Stimulated activated effector memory CD8-positive, alpha-beta T cell treated with anti-CD3 and anti-CD28 coated beads, Interleukin-12 subunit alpha, Interleukin-12 subunit beta, amount 100 ng/mL, for 72 hours (primary cell): ENCODE data around the gene SLC25A24.
A peak's percentile ranks its signal among the peaks of the same experiment; 100 is the strongest.
"Not testable (repeated sequence)": the region's sequence is repeated elsewhere in the genome, so short reads cannot be mapped to it uniquely, and the experiment has no call there.

Source experiments
- ATAC-seq: fragments of 150-1000 bp; cut with Tn5 transposase; 2 replicates; pipeline ENCODE4 v1.10.0; 2021
- DNase-seq, 2 donors: peaks; one replicate each; pipeline ENCODE4 v3.0.0; 2021 to 2022; ENCODE audit warnings: low spot score in 2 of 2
- H3K27ac Mint-ChIP-seq: one replicate; pipeline ENCODE4 v1.8.0; 2022; ENCODE audit warnings: mild to moderate bottlenecking, mixed read lengths
- H3K36me3 Mint-ChIP-seq: one replicate; pipeline ENCODE4 v1.8.0; 2022; ENCODE audit warnings: mild to moderate bottlenecking, mixed read lengths
- H3K4me1 Mint-ChIP-seq: one replicate; pipeline ENCODE4 v1.8.0; 2022; ENCODE audit warnings: mixed read lengths
- H3K4me3 Mint-ChIP-seq: one replicate; pipeline ENCODE4 v1.8.0; 2022; ENCODE audit warnings: mild to moderate bottlenecking, mixed read lengths
- H3K9me3 Mint-ChIP-seq: one replicate; pipeline ENCODE4 v1.8.0; 2022; ENCODE audit warnings: mixed read lengths

SLC25A24 gene

DNA sequence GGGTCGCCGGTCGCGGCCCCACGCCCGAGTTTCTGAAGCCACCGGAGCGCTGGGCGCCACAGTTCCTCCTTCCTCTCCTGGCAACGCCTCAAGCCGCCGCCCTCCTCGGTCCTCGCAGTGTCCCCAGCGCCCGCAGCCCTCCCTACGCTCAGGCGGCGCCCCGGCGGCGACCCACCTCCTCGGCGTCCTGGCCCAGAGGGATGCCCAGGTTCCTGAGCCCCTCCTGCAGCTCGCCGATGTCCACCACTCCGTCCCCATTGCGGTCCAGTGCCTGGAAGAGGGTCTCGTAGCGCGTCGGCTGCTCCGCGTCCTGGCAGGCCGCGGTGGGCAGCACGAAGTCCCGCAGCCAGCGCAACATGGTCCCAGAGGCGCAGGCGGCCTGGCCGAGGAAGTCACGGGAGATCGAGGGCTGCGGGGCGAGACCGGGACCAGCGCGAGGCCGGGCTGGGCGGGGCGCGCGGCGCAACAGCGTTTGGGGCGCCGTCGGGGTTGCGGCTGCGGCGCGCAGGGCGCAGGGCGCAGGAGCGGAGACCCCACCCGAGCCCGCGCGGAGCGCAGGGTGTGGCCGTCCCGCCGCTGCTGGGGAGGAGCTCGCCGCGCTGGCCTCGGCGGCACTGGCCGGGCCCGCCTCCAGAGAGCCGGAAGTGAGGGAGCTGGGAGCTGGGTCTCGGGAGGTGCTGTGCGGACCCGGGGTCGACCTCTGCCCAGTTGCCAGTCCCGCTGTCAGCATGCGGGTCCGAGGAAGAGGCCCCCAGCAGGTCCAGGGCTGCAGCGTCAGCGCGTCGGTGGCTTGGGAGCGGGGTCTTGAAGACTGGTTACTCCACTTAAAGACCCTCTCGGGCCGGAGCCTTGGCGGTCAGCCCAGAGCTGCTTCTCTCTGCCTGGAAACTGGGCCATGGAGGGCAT lies at the start of gene SLC25A24:
Gene SLC25A24 (minus strand): TSS at position 563 of the 906 bp plus-strand sequence. CDS start 205 bp downstream, at position 358.
- Mint-ChIP-seq H3K4me1 (peaks cover 23% of the 10 kb centered on the region), H3K4me3 (peak within 1 kb of the TSS; percentile 86), H3K9me3 (no peaks in the 10 kb centered on the region), H3K27ac (peak within 1 kb of the TSS; percentile 88), H3K36me3 (peaks cover 5% of the 10 kb centered on the region)
- ATAC-seq, result peak; percentile 98
- peak; percentile 63 to 81 for DNase-seq

DNA sequence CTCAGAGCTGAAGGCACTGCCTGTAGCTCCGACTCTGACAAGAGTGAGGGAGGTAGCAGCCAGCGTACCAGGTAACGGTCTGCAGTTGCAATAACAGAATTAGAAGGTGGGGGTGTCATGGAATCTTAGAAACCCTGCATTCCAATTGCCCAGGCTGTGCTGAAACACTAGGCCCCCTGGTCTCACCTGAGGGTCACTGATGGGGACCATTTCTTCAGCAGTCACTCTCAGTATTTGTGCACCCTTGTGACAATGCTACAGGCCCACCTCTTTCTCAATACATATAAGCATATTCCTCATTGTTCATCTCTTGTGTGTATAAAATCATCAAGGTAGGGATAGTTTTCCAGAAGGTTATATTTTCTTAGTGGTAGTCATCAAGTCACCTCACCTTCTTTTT lies 43.8 kb upstream of the SLC25A24 start, which contains the start of gene NBPF4:
Gene NBPF4 (minus strand): TSS at position 101 of the 400 bp plus-strand sequence. CDS start 315 bp downstream, outside the sequence.
- H3K9me3 Mint-ChIP-seq, H3K4me1 Mint-ChIP-seq, DNase-seq, H3K27ac Mint-ChIP-seq, H3K36me3 Mint-ChIP-seq, ATAC-seq, H3K4me3 Mint-ChIP-seq: not testable (repeated sequence)

DNA sequence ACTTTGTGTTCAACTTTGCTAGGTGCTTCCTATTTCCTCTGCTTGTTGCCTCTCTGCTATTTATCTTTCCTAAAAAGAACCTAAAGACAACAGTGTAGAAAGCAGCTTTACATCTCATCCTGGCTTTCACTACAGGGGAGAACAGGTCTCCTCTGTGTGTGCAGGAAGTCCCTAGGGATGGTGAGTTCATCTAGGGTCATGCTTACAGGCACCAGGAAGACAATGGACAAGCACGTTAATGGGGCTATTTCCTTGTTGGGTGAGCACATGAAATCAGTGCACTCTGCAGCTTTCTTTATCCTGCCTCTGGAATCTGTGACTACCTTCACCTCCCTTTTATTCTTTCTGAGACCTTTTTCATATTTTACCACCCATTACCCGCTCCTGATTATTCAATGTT lies 39.3 kb upstream of the SLC25A24 start:
- not testable (repeated sequence) for ATAC-seq, H3K4me1 Mint-ChIP-seq, H3K9me3 Mint-ChIP-seq, DNase-seq, H3K36me3 Mint-ChIP-seq, H3K4me3 Mint-ChIP-seq, H3K27ac Mint-ChIP-seq

DNA sequence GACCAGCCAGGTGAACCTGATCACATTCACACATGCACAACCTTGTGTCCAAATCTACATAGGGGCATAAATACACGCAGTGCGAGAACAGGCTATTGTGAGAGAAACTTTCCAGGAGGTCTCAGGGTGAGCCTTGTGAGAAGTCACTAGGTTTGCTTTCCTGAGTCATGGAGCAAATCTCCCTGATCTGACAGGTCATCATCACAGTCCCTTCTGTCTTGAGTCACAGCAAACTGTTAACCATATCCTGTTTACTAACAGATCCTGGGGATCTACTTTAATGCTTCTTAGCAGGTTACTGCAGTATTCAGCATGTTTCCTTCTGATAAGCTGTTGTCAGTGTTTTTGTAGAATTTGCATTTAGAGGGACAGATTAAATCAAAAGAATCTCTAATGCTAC lies 35.2 kb upstream of the SLC25A24 start:
- H3K36me3 Mint-ChIP-seq, DNase-seq, H3K4me3 Mint-ChIP-seq, H3K4me1 Mint-ChIP-seq, H3K27ac Mint-ChIP-seq, H3K9me3 Mint-ChIP-seq: not testable (repeated sequence)
- peak; percentile 94 for ATAC-seq

DNA sequence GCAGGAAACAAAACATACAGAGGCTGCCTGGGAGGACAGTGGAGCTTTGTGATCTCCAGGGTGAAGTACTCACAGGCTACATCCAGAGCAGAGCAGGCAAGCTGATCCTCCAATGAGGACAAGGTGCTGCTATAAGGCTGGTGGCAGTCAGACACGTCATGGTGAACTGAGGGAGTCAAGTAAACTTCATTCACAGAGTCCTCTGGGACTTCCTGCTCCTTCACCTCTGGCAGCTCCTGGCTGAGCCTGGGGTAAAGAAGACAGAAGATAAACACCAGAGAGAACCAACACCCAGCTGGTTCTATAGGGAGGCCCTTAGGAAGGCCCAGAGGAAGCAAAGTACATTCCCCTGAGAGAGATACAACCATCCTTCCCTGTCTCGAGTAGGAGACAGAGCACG lies 32.0 kb upstream of the SLC25A24 start:
- H3K27ac Mint-ChIP-seq, H3K4me3 Mint-ChIP-seq, DNase-seq: not testable (repeated sequence)

DNA sequence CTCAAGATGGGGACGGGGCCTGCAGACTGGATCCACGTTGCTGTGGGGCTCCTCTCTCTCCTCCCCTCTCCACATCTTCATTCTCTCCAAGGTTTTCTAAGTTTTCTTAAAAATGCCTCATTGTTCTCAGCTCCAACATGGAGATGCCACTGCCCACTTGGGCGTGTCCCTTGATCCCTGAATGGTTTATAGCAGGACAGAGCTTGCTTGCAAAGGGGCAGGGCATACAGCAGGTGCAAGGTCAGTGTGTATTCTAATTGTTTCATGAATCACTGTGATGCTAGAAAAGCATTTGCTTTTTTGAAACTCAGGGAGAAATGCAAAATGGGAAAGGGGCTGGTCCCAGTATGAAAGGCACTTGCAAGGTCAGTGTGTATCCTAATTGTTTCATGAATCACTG lies 29.8 kb upstream of the SLC25A24 start:
- H3K4me3 Mint-ChIP-seq, H3K9me3 Mint-ChIP-seq, DNase-seq, H3K4me1 Mint-ChIP-seq, ATAC-seq, H3K27ac Mint-ChIP-seq, H3K36me3 Mint-ChIP-seq: not testable (repeated sequence)

More for the DNA sequence above, 32.0 kb upstream of the SLC25A24 start:
- not testable (repeated sequence) for H3K4me1 Mint-ChIP-seq, H3K9me3 Mint-ChIP-seq, ATAC-seq, H3K36me3 Mint-ChIP-seq

DNA sequence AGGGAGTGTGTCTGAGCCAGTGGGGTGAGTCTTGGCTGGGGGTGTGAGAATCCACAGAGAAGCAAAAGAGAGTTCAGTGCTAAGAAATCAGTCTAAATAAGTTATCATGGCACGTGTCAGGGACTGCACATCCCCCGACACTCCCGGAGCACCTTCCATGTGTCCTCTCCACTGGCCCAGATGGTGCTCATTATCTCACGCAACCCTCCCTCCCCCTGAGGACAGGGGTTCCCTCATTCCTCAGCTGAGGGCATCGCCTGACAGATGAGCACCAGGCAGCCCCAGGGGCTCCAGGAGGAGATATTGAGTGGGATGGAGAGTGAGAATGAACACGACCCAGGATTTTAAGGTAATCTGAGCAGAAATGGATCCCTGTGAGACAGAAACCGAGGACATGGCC lies 27.6 kb upstream of the SLC25A24 start:
- H3K36me3 Mint-ChIP-seq, H3K9me3 Mint-ChIP-seq, H3K27ac Mint-ChIP-seq, ATAC-seq, H3K4me1 Mint-ChIP-seq, DNase-seq, H3K4me3 Mint-ChIP-seq: not testable (repeated sequence)

DNA sequence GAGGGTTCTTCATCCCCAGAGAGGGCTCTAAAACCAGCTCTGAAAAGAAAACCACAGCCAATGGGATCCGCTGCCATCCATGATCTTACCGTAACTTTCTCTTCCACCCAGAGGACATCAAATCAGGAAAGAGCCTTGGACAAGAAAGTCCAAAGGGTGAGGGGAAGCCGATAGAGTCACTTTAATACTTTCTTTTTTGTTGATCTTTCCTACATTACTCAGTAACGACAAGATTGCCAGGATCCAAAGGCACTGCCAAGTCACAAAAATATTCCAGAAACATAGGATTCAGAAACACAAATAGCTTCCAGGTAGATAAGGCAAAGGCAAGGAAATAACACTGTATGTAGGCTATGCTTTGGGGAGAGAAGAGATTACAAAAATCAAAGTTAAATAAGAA lies 26.7 kb upstream of the SLC25A24 start:
- H3K4me3 Mint-ChIP-seq, H3K27ac Mint-ChIP-seq, H3K9me3 Mint-ChIP-seq, H3K36me3 Mint-ChIP-seq, DNase-seq, H3K4me1 Mint-ChIP-seq, ATAC-seq: not testable (repeated sequence)

DNA sequence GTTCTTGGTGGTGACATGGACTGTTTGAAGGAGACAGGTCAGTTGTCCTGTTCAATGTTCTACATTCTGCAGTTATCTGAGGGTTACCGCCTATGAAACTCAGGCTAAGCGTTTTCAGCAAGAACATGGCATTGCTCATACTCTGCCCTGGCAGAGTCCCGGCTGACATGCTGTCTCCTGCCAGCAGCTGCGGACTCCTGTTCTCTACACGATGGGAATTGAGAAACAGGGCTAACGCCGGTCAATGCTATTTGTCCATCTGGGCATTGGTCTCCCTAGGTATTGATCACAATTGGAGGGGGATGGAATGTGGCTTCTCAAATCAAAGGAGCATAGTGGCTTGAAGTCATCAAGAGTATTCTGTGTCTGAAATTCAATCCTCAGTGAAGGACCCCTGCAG lies 23.1 kb upstream of the SLC25A24 start:
- H3K4me1 Mint-ChIP-seq, H3K9me3 Mint-ChIP-seq, H3K4me3 Mint-ChIP-seq, H3K36me3 Mint-ChIP-seq, DNase-seq, H3K27ac Mint-ChIP-seq, ATAC-seq: not testable (repeated sequence)

DNA sequence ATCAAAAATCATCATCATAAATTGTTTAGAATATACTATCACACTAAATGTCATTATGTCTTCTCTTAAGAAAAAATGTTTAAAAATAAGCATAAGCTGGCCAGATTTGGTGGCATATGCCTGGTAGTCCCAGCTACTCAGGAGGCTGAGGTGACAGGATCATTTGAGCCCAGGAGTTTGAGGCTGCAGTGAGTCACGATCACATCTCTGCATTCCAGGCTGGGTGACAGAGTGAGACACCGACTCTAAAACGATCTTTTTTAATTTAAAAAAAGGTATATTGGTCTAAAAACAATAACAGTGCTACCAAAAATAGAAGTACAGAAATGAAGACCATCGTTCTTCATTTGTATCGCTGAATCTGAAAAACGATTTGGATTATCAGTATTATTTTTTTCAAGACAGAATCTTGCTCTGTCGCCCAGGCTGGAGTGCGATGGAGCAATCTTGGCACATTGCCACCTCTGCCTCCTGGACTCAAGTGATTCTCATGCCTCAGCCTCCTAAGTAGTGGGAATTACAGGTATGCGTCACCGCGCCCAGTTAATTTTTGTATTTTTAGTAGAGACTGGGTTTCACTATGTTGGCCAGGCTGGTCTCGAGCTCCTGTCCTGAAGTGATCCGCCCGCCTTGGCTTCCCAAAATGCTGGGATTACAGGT lies 17.5 kb upstream of the SLC25A24 start:
- ATAC-seq, DNase-seq: not testable (repeated sequence)

DNA sequence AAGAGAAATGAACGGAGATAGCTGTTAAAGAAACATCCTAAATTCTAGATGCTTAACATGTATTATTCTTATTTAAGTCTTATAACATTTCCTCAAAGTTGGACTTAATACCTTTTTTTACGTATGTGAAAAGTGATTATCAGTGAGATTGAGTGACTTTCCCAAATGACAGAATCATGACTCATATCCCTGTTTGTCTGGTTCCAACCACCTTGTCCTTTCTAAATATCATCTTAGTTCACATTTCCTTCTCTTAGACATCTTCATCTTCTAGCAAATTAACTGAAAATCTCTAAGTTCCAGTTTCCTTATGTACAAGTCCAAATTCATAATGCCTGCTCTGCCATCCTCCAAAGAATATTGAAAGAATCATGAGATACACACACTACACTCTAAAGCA lies 16.9 kb upstream of the SLC25A24 start:
- not testable (repeated sequence) for H3K4me1 Mint-ChIP-seq, H3K4me3 Mint-ChIP-seq, H3K36me3 Mint-ChIP-seq, ATAC-seq, DNase-seq, H3K27ac Mint-ChIP-seq, H3K9me3 Mint-ChIP-seq

More for the DNA sequence above, 17.5 kb upstream of the SLC25A24 start:
- H3K9me3 Mint-ChIP-seq, H3K27ac Mint-ChIP-seq, H3K4me3 Mint-ChIP-seq, H3K4me1 Mint-ChIP-seq, H3K36me3 Mint-ChIP-seq: not testable (repeated sequence)

DNA sequence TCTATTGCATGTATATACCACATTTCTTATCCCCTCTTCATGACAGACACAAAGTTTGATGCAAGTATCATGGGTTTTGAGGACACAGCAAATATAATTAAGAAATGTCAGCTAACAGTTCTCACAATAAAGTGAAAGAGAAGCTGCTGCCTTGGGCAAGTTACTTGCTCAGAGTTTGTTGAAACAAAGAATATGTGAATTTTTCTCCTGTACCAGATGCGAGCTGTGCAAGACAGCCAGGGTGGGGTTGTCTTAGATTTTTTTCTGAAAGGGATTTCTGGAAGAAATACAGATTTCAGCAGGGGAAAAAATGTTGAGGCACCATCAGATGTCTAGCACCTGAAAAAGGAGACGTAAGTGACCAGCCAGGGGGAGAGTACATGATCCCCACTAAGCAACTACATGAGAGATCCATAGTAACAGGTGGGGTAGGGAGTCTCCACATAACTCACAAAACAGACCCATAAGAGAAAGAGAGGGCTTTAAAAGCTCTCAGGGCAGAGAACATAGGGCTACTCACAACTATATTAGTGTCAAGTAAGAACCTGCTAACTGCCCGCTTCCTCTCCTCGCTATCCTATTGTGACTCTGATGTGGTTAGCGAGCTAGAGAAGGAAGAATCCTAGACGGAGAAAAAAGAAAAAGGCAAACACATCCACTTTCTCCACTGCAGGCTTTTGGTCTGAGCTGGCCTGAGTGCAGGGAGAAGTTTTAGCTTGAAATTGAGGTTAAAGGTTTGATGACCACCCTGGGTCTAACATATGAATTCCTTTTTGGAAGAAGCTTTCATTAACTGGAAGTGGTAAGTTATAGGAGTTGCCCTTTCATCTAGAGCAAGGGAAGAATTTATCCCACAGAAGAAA lies 16.1 kb upstream of the SLC25A24 start:
- H3K27ac Mint-ChIP-seq, H3K4me3 Mint-ChIP-seq, H3K36me3 Mint-ChIP-seq, H3K9me3 Mint-ChIP-seq, DNase-seq, ATAC-seq, H3K4me1 Mint-ChIP-seq: not testable (repeated sequence)

DNA sequence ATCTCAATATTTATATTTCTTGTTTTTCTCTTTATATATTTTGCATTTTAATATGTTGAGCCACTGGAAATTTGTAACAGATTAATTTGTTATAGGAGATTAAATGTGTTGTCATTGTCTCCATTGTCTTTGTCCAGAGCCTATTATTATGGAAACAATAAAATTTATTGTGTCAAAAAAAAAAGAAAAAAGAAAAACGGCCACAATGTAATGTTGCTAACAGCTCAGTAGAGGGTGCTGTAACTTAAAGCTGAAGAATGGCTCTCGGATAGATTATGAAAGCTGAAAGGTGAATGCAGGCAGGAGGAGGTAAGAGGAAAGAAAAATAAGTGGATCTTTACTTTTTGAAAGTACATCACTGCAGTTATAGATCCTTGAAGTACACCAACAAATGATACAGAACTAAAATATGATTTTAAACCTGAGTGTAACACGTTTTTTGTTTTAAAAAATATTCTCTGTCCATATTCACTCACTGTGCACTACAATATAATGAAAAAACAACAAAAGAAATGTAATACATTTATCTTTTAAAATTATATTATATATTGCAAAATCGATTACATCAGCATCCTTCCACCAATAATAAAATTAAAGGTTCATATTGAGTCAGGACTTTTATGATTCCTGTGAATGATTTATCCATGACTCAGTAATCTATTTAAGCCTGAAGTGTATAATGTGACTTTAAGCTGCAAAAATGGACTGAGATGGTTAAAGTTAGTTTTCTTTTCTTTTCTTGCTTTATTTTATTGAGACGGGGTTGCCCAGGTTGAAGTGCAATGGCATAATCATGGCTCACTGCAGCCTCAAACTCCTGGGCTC lies 14.7 kb upstream of the SLC25A24 start:
- H3K9me3 Mint-ChIP-seq, H3K27ac Mint-ChIP-seq, H3K36me3 Mint-ChIP-seq, DNase-seq, ATAC-seq, H3K4me1 Mint-ChIP-seq, H3K4me3 Mint-ChIP-seq: not testable (repeated sequence)

DNA sequence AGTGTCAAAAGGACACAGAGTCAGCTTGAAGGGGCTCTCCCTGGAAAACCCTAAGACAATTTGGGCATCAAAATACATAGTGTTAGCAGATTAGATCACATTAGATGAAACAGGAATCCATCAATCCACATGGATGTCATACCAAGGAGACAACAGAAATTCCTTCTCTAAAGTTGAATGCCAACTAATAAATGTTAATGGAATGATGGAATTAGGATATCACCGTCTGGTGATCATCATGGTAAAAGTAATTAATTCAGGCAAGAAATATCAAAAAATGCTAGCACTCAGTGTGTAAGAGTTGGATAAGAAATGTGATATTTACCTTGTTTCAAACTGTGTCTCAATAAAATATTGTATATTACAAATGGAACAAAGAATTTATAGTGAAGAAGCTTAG lies 10.9 kb upstream of the SLC25A24 start:
- ATAC-seq (no peak), DNase-seq (no peak)
- Mint-ChIP-seq H3K27ac (no peak overlapping the region), H3K4me3 (no peak overlapping the region), H3K4me1 (peaks cover 5% of the 10 kb centered on the region), H3K9me3 (no peaks in the 10 kb centered on the region), H3K36me3 (no peaks in the 10 kb centered on the region)
